NCI-H1694 treated with DMSO at 0.1 percent for 48 hours (cell line): Measurements from ENCODE around the gene SLC9A2.

Experiments
- DNase-seq: peaks from one replicate; lab custom pipeline; 2025; lab: John Stamatoyannopoulos, UW

SLC9A2 gene

GRCh38 chr2:102672107-102672776, 52.9 kb downstream of the SLC9A2 start:
- DNase-seq, result no peak

- no peak for DNase-seq
These were observed 55.0 kb downstream of the SLC9A2 start for GRCh38 chr2:102674370-102674769.

- no peak for DNase-seq
These were observed 55.5 kb downstream of the SLC9A2 start for GRCh38 chr2:102674836-102675235.

GRCh38 chr2:102677244-102678215, 58.2 kb downstream of the SLC9A2 start:
- DNase-seq, result no peak

- DNase-seq, result no peak
These were observed 59.1 kb downstream of the SLC9A2 start for GRCh38 chr2:102678442-102678841.

- DNase-seq, result no peak
These were observed 67.4 kb downstream of the SLC9A2 start for GRCh38 chr2:102686479-102687439.

- DNase-seq, result no peak
These were observed 70.7 kb downstream of the SLC9A2 start for GRCh38 chr2:102690012-102690411.

- DNase-seq, result no peak
These were observed 77.1 kb downstream of the SLC9A2 start for GRCh38 chr2:102696463-102696862.

- DNase-seq, result no peak
These were observed 79.2 kb downstream of the SLC9A2 start for GRCh38 chr2:102698369-102699111.

- no peak for DNase-seq
These were observed 84.0 kb downstream of the SLC9A2 start for GRCh38 chr2:102703305-102703704.

GRCh38 chr2:102703748-102704147, 84.4 kb downstream of the SLC9A2 start:
- DNase-seq, result peak; percentile 7

GRCh38 chr2:102704531-102704930, 85.2 kb downstream of the SLC9A2 start:
- no peak for DNase-seq

GRCh38 chr2:102707796-102708695, 88.7 kb downstream of the SLC9A2 start:
- no peak for DNase-seq

- DNase-seq, result no peak
These were observed 89.7 kb downstream of the SLC9A2 start for GRCh38 chr2:102708847-102709559.

GRCh38 chr2:102717308-102718018, 98.1 kb downstream of the SLC9A2 start:
- no peak for DNase-seq

GRCh38 chr2:102718387-102719316, 99.3 kb downstream of the SLC9A2 start:
- no peak for DNase-seq

- DNase-seq, result no peak
These were observed 104.7 kb downstream of the SLC9A2 start for GRCh38 chr2:102724016-102724490.

GRCh38 chr2:102724553-102724952, 105.2 kb downstream of the SLC9A2 start:
- no peak for DNase-seq
